ENCODE measurements around the gene SDHAF3. TPM values are rescaled to one million over a fixed set of nuclear protein-coding genes. Genes with fewer than 3 reads are reported as not detected.

Gene SDHAF3
- total RNA-seq, 4 donors from 2014 or later, result 4.0 to 10.4 (median 8.1) TPM

DNA sequence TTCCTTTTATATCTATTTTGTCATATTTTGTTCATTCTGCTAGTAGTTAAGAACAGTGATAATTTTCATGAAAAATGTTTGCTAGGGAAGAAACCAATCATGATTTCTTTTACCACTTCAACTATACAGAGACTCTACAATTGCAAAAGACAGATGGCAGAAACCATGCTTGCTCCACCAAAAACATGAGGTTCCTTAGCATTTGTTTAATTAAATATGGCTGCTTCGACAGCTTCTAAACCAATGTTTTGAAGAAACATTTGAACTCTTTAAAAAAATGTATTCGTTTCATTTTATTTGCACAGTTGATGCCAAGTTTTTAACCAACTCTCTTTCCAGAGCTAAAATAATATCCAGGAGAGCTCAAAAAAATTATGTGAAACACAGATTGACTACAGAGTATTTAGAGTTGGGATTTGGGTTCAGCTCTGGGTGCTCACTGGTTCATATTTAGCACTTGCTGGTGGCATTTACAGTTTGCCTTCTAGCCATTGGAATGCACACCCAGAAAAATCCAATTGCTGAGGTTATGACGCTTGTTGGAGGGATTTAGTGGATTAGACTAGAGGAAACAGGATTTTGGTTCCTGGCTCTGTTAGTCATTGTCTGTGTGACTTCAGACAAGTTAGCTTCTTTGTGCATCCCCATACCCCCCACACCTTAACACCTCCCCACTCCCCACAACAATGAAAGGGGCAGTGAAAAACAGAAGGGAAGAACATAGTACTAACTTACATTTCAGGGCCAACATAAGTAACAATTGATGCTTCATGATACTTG, 35.8 kb upstream of the SDHAF3 start:
- intact Hi-C loops (cut with DNase I), result no loop called here
- Histone ChIP-seq H3K4me3 (no peak overlapping the region), H3K36me3 (no peaks in the 10 kb centered on the region), H3K27ac (replicated peaks in 1 of 4) (no peak overlapping the region), H3K4me1 (no peaks in the 10 kb centered on the region), H3K9me3 (no peaks in the 10 kb centered on the region), H3K27me3 (peaks cover 0 to 15% (median 0%) of the 10 kb centered on the region in 4 donors)
- 71% methylated on average over 3 of the region's 3 CpGs for WGBS
- TF ChIP-seq POLR2A (IDR thresholded peaks at IDR 0.05; ENCODE audit: low read depth) (no peak), POLR2AphosphoS5 (IDR thresholded peaks at IDR 0.05) (no peak), EP300 (IDR thresholded peaks at IDR 0.05) (no peak)
- TF ChIP-seq, protein P1, sequence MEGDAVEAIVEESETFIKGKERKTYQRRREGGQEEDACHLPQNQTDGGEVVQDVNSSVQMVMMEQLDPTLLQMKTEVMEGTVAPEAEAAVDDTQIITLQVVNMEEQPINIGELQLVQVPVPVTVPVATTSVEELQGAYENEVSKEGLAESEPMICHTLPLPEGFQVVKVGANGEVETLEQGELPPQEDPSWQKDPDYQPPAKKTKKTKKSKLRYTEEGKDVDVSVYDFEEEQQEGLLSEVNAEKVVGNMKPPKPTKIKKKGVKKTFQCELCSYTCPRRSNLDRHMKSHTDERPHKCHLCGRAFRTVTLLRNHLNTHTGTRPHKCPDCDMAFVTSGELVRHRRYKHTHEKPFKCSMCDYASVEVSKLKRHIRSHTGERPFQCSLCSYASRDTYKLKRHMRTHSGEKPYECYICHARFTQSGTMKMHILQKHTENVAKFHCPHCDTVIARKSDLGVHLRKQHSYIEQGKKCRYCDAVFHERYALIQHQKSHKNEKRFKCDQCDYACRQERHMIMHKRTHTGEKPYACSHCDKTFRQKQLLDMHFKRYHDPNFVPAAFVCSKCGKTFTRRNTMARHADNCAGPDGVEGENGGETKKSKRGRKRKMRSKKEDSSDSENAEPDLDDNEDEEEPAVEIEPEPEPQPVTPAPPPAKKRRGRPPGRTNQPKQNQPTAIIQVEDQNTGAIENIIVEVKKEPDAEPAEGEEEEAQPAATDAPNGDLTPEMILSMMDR (IDR thresholded peaks at IDR 0.05), result no peak
- DNase-seq (ENCODE audit: extremely low spot score), result no peak

GRCh38 chr7:97088364-97088763, 29.1 kb upstream of the SDHAF3 start:
- Histone ChIP-seq H3K9me3 (no peaks in the 10 kb centered on the region), H3K4me3 (no peak overlapping the region), H3K36me3 (no peaks in the 10 kb centered on the region), H3K4me1 (no peaks in the 10 kb centered on the region), H3K27ac (replicated peaks in 1 of 4) (no peak overlapping the region), H3K27me3 (peaks cover 0 to 33% (median 0%) of the 10 kb centered on the region in 4 donors)
- no peak for DNase-seq (ENCODE audit: extremely low spot score)
- TF ChIP-seq POLR2A (IDR thresholded peaks at IDR 0.05; ENCODE audit: low read depth), result no peak
- no peak for TF ChIP-seq POLR2AphosphoS5 (IDR thresholded peaks at IDR 0.05)
- TF ChIP-seq EP300 (IDR thresholded peaks at IDR 0.05), result no peak
- TF ChIP-seq, protein P1 (IDR thresholded peaks at IDR 0.05), result no peak
- intact Hi-C loops (cut with DNase I), result no loop called here
- WGBS, result 42% methylated on average over 3 of the region's 3 CpGs

DNA sequence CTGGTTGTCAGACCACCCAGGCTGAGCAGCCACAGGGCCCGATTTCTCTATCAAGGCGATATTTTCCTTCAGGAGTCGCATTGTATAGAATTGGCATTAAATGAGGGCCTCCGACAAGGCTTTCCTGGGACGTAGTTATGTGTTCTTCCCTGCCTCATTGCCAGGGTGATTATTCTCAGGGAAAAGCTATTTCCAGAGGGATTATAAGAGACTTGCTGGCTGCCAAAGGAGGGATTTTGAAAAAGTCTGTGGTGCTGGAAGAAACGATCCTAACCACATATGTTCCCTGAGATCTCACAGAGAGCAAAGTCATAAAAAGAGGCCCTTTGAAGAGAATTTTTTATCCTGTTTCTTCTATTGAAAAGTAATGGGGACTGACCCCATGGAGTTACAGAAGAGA, 27.7 kb upstream of the SDHAF3 start:
- no peak for DNase-seq (ENCODE audit: extremely low spot score)
- 82% methylated on average over 6 of the region's 6 CpGs for WGBS
- TF ChIP-seq EP300 (IDR thresholded peaks at IDR 0.05) (no peak), POLR2A (IDR thresholded peaks at IDR 0.05; ENCODE audit: low read depth) (no peak), POLR2AphosphoS5 (IDR thresholded peaks at IDR 0.05) (no peak)
- TF ChIP-seq, protein P1 (IDR thresholded peaks at IDR 0.05), result no peak
- H3K27ac ChIP-seq (replicated peaks in 1 of 4), result no peak overlapping the region
- no peak overlapping the region for H3K4me3 ChIP-seq
- H3K9me3 ChIP-seq, result no peaks in the 10 kb centered on the region
- intact Hi-C loops (cut with DNase I), result no loop called here
- no peaks in the 10 kb centered on the region for H3K4me1 ChIP-seq
- H3K36me3 ChIP-seq, result no peaks in the 10 kb centered on the region
- peaks cover 0 to 33% (median 0%) of the 10 kb centered on the region in 4 donors for H3K27me3 ChIP-seq

- intact Hi-C loops (cut with DNase I), result no loop called here
- 52% methylated on average over 1 of the region's 1 CpG for WGBS
- Histone ChIP-seq H3K4me3 (no peak overlapping the region), H3K36me3 (no peaks in the 10 kb centered on the region), H3K27ac (replicated peaks in 1 of 4) (no peak overlapping the region), H3K9me3 (no peaks in the 10 kb centered on the region), H3K27me3 (peaks cover 0 to 29% (median 0%) of the 10 kb centered on the region in 4 donors), H3K4me1 (no peaks in the 10 kb centered on the region)
- TF ChIP-seq EP300 (IDR thresholded peaks at IDR 0.05), result no peak
- no peak for TF ChIP-seq POLR2A (IDR thresholded peaks at IDR 0.05; ENCODE audit: low read depth)
- TF ChIP-seq, protein P1 (IDR thresholded peaks at IDR 0.05), result no peak
- TF ChIP-seq POLR2AphosphoS5 (IDR thresholded peaks at IDR 0.05), result no peak
- DNase-seq (ENCODE audit: extremely low spot score), result no peak
Measured at GRCh38 chr7:97090761-97091353, 26.6 kb upstream of the SDHAF3 start.
